GM06990 (cell line): ENCODE results near the gene DNAAF5.
"Not testable (repeated sequence)": the region's sequence is repeated elsewhere in the genome, so short reads cannot be mapped to it uniquely, and the experiment has no call there.

ENCODE experiments used
- DNase-seq: peaks from one replicate; pipeline ENCODE4 v3.0.0-alpha.2; 2011; ENCODE audit not compliant: insufficient read length; ENCODE audit errors: extremely low read depth
- H3K27me3 ChIP-seq: replicated peaks from 2 replicates; pipeline ENCODE4 v1.6.0; 2011; ENCODE audit warnings: low read length; ENCODE audit not compliant: control insufficient read depth, insufficient read depth
- H3K36me3 ChIP-seq: 2 replicates; pipeline ENCODE4 v1.5.1; 2011; ENCODE audit warnings: low read length; ENCODE audit not compliant: control insufficient read depth, insufficient read depth
- H3K4me3 ChIP-seq: replicated peaks from 2 replicates; pipeline ENCODE4 v1.5.1; 2011; ENCODE audit warnings: low read depth, mild to moderate bottlenecking, control low read depth, low read length
- CTCF ChIP-seq: IDR thresholded peaks from 2 replicates; pipeline ENCODE4 v1.5.1; 2011; ENCODE audit warnings: low read length, control low read depth, mild to moderate bottlenecking, inconsistent platforms; ENCODE audit not compliant: insufficient read depth, poor library complexity, severe bottlenecking

The DNAAF5 gene

GRCh38 chr7:798921-799470, 72.5 kb downstream of the DNAAF5 start:
- TF ChIP-seq CTCF = no peak
- no peak for DNase-seq
- no peaks in the 10 kb centered on the region for H3K27me3 ChIP-seq
- no peak overlapping the region for H3K4me3 ChIP-seq
- H3K36me3 ChIP-seq = no peaks in the 10 kb centered on the region

GRCh38 chr7:800692-801091, 74.2 kb downstream of the DNAAF5 start:
- no peak for TF ChIP-seq CTCF

GRCh38 chr7:801351-801750, 74.9 kb downstream of the DNAAF5 start:
- not testable (repeated sequence) for H3K4me3 ChIP-seq, DNase-seq, H3K27me3 ChIP-seq, H3K36me3 ChIP-seq

More at GRCh38 chr7:800692-801091, 74.2 kb downstream of the DNAAF5 start:
- Histone ChIP-seq H3K27me3 (no peaks in the 10 kb centered on the region), H3K36me3 (no peaks in the 10 kb centered on the region), H3K4me3 (no peak overlapping the region)
- DNase-seq = no peak

GRCh38 chr7:801940-802381, 75.5 kb downstream of the DNAAF5 start:
- DNase-seq = no peak
- no peaks in the 10 kb centered on the region for H3K36me3 ChIP-seq
- H3K27me3 ChIP-seq = no peaks in the 10 kb centered on the region
- TF ChIP-seq CTCF = no peak
- H3K4me3 ChIP-seq = no peak overlapping the region

- DNase-seq = no peak
- no peak for TF ChIP-seq CTCF
These were observed 76.2 kb downstream of the DNAAF5 start for GRCh38 chr7:802500-803242.

GRCh38 chr7:803243-803635, 76.7 kb downstream of the DNAAF5 start:
- DNase-seq = no peak
- Histone ChIP-seq H3K36me3 (no peaks in the 10 kb centered on the region), H3K4me3 (no peak overlapping the region), H3K27me3 (no peaks in the 10 kb centered on the region)
- no peak for TF ChIP-seq CTCF

More at GRCh38 chr7:802500-803242, 76.2 kb downstream of the DNAAF5 start:
- Histone ChIP-seq H3K36me3 (no peaks in the 10 kb centered on the region), H3K27me3 (no peaks in the 10 kb centered on the region), H3K4me3 (no peak overlapping the region)

DNA sequence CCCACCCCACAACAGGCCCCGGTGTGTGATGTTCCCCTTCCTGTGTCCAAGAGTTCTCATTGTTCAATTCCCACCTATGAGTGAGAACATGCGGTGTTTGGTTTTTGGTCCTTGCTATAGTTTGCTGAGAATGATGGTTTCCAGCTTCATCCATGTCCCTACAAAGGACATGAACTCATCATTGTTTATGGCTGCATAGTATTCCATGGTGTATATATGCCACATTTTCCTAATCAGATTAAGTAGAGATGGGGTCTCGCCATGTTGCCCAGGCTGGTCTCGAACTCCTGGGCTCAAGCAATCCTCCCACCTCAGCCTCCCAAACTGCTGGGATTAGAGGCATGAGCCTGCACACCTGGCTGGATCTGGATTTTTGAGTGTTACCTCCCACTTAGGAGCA, 77.3 kb downstream of the DNAAF5 start:
- not testable (repeated sequence) for DNase-seq, H3K4me3 ChIP-seq

More for the DNA sequence above, 77.3 kb downstream of the DNAAF5 start:
- not testable (repeated sequence) for H3K36me3 ChIP-seq, H3K27me3 ChIP-seq
